OCI-LY3 (cell line): ENCODE measurements around the gene DOK3.

Experiments
- EZH2phosphoT487 ChIP-seq: fragments of 200-600 bp; shearing (Covaris generic); IDR thresholded peaks from 2 replicates; pipeline ENCODE4 v1.6.1; 2018; ENCODE audit warnings: antibody characterized with exemption, mixed run types, low read depth
- TF ChIP-seq, protein P1 (sequence below): fragments of 200-600, 300-600 bp; sonication (generic); IDR thresholded peaks from 2 replicates; pipeline ENCODE4 v1.5.1; 2014; ENCODE audit warnings: antibody characterized with exemption, low read length, low read depth

DNA sequence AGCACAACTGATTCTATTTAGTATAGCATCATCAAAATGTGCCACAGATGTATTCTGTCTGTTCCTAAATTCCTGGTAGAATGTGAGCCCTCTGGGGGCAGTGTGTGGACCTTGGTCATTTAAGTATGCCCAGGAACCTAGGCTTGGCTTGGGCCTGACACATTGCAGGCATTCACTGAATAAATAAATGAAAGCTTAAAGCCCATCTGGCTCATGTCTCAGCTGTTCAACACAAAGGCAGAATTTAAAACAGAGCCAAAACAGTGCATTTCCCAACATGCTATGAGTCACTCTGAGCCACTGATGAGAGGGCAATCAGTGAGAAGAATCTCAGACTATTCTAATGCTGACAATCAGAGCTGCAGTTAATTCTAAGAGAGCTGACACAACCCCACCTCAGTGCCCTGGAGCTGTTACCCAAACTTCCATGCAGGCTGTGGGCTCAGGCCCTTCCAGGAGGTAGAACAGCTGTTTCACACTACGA is 36.7 kb upstream of the DOK3 start:
- TF ChIP-seq, protein P1, sequence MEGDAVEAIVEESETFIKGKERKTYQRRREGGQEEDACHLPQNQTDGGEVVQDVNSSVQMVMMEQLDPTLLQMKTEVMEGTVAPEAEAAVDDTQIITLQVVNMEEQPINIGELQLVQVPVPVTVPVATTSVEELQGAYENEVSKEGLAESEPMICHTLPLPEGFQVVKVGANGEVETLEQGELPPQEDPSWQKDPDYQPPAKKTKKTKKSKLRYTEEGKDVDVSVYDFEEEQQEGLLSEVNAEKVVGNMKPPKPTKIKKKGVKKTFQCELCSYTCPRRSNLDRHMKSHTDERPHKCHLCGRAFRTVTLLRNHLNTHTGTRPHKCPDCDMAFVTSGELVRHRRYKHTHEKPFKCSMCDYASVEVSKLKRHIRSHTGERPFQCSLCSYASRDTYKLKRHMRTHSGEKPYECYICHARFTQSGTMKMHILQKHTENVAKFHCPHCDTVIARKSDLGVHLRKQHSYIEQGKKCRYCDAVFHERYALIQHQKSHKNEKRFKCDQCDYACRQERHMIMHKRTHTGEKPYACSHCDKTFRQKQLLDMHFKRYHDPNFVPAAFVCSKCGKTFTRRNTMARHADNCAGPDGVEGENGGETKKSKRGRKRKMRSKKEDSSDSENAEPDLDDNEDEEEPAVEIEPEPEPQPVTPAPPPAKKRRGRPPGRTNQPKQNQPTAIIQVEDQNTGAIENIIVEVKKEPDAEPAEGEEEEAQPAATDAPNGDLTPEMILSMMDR = no peak
- no peak for TF ChIP-seq EZH2phosphoT487
